Activated CD4-positive, alpha-beta T cell treated with anti-CD3 and anti-CD28 coated beads, Interleukin-2, amount 50 U/mL, for 1 hour (primary cell): ENCODE results near the gene CABP1.

ENCODE experiments used
- DNase-seq: peaks from one replicate; pipeline ENCODE4 v3.0.0-alpha.2; 2020

The CABP1 gene

GRCh38 chr12:120640861-120641833 is 721 bp downstream of the CABP1 start:
- peak; percentile 48 for DNase-seq

GRCh38 chr12:120642121-120642520 is 1.7 kb downstream of the CABP1 start:
- DNase-seq: no peak

GRCh38 chr12:120642826-120643225 is 2.4 kb downstream of the CABP1 start:
- DNase-seq: no peak

GRCh38 chr12:120643574-120643973 is 3.1 kb downstream of the CABP1 start:
- no peak for DNase-seq

- DNase-seq: no peak
Observed at GRCh38 chr12:120646044-120646443, 5.6 kb downstream of the CABP1 start.

- DNase-seq: no peak
Observed at GRCh38 chr12:120647375-120647755, 6.9 kb downstream of the CABP1 start.

- DNase-seq: no peak
Observed at GRCh38 chr12:120649442-120650232, 9.2 kb downstream of the CABP1 start.

GRCh38 chr12:120650233-120650690 is 9.8 kb downstream of the CABP1 start:
- no peak for DNase-seq

- DNase-seq: no peak
Observed at GRCh38 chr12:120651821-120652220, 11.4 kb downstream of the CABP1 start.

GRCh38 chr12:120652656-120653435 is 12.4 kb downstream of the CABP1 start:
- DNase-seq: no peak

GRCh38 chr12:120653611-120654010 is 13.2 kb downstream of the CABP1 start:
- DNase-seq: no peak

- no peak for DNase-seq
Observed at GRCh38 chr12:120654656-120655055, 14.2 kb downstream of the CABP1 start.

- DNase-seq: no peak
Observed at GRCh38 chr12:120656008-120656407, 15.6 kb downstream of the CABP1 start.

GRCh38 chr12:120658286-120659150 is 18.1 kb downstream of the CABP1 start:
- DNase-seq: no peak

- no peak for DNase-seq
Observed at GRCh38 chr12:120659151-120659525, 18.7 kb downstream of the CABP1 start.

- DNase-seq: no peak
Observed at GRCh38 chr12:120661432-120661831, 21.0 kb downstream of the CABP1 start.

- no peak for DNase-seq
Observed at GRCh38 chr12:120662879-120663278, 22.5 kb downstream of the CABP1 start.

GRCh38 chr12:120663741-120664140 is 23.3 kb downstream of the CABP1 start:
- DNase-seq: no peak

GRCh38 chr12:120666571-120667390 is 26.4 kb downstream of the CABP1 start:
- DNase-seq: no peak

GRCh38 chr12:120668091-120668867 is 27.9 kb downstream of the CABP1 start:
- no peak for DNase-seq
